Measurements from ENCODE around the gene SLC1A7. TPM values are rescaled to one million over a fixed set of nuclear protein-coding genes. Genes with fewer than 3 reads are reported as not detected.

SLC1A7 gene
- polyA plus RNA-seq, 1 donor from 2014 or later: not detected

DNA sequence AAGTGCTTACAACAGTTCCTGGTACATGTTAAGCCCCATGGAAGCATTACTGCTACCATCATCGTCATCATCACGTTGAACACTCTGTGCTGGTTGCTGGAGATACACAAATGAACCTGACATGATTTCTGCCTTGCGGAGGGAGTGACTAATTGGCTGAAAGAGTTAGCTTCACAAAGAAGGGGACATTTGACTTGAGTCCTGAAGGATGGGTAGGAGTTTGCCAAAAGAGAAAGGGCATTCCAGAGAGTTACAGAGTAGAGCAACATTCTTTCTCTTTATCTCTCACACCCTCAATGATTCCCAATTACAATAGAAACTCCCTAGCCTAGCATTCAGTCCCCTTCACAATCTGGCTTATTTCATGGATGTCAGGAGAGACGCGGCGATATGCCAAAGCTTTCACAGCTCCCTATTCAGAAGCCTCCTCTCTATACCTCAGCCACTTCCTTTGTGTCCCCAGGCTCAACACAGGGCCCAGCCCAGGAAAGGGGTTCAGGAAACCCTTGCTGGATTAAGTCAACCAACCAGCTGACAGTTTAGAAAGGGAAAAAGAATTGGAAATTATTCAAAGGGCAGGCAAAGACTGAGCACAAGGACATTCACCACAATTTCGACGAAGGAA lies 38.0 kb downstream of the SLC1A7 start:
- Histone ChIP-seq H3F3A (ENCODE audit: insufficient read depth, low read length, poor library complexity, severe bottlenecking) (no peaks in the 10 kb centered on the region), H3K79me2 (replicated peaks; ENCODE audit: insufficient read depth, low read length) (no peaks in the 10 kb centered on the region), H4K20me1 (ENCODE audit: insufficient read depth) (no peaks in the 10 kb centered on the region), H3K9me3 (ENCODE audit: low read length) (no peaks in the 10 kb centered on the region), H3K4me2 (ENCODE audit: low read length) (no peak overlapping the region), H3K4me3 (ENCODE audit: low read length) (no peak overlapping the region), H3K9me2 (ENCODE audit: insufficient read depth, low read length) (no peaks in the 10 kb centered on the region), H3K9ac (ENCODE audit: low read length) (no peak overlapping the region), H3K36me3 (ENCODE audit: insufficient read depth, low read length) (no peaks in the 10 kb centered on the region), H2AFZ (ENCODE audit: low read depth, low read length) (no peak overlapping the region), H3K27ac (ENCODE audit: low read length) (no peak overlapping the region), H3K27me3 (ENCODE audit: insufficient read depth, low read depth, low read length) (no peaks in the 10 kb centered on the region)
- TF ChIP-seq, protein P1, sequence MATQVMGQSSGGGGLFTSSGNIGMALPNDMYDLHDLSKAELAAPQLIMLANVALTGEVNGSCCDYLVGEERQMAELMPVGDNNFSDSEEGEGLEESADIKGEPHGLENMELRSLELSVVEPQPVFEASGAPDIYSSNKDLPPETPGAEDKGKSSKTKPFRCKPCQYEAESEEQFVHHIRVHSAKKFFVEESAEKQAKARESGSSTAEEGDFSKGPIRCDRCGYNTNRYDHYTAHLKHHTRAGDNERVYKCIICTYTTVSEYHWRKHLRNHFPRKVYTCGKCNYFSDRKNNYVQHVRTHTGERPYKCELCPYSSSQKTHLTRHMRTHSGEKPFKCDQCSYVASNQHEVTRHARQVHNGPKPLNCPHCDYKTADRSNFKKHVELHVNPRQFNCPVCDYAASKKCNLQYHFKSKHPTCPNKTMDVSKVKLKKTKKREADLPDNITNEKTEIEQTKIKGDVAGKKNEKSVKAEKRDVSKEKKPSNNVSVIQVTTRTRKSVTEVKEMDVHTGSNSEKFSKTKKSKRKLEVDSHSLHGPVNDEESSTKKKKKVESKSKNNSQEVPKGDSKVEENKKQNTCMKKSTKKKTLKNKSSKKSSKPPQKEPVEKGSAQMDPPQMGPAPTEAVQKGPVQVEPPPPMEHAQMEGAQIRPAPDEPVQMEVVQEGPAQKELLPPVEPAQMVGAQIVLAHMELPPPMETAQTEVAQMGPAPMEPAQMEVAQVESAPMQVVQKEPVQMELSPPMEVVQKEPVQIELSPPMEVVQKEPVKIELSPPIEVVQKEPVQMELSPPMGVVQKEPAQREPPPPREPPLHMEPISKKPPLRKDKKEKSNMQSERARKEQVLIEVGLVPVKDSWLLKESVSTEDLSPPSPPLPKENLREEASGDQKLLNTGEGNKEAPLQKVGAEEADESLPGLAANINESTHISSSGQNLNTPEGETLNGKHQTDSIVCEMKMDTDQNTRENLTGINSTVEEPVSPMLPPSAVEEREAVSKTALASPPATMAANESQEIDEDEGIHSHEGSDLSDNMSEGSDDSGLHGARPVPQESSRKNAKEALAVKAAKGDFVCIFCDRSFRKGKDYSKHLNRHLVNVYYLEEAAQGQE (IDR thresholded peaks at IDR 0.05; ENCODE audit: borderline replicate concordance): no peak
- no peak for TF ChIP-seq RAD21 (conservative IDR thresholded peaks at IDR 0.05)
- no peak for TF ChIP-seq POLR2AphosphoS5 (IDR thresholded peaks at IDR 0.05)
- TF ChIP-seq EZH2 (IDR thresholded peaks at IDR 0.05; ENCODE audit: borderline replicate concordance, insufficient read depth, low read length, poor library complexity, severe bottlenecking): no peak
- no peak for TF ChIP-seq CTCF (IDR thresholded peaks at IDR 0.05; ENCODE audit: poor library complexity, severe bottlenecking)

DNA sequence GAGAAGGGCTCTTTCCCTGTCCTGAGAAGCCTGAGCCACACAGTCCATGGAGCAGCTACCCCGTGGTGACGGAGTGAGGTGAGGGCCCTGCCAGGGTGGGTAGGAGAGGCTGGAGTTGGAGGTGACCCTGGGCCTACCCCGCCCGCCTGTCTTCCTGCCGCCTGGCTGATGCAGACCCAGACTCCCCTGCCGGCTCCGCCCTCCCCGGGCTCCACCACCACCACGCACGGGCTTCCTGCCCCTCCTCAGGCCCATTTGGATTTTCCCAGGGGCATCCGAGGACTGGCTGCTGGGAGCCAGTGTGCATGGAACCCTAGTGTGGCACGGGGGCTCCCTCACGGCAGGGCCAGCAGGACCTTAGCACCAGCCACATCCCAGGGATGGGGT lies 47.9 kb downstream of the SLC1A7 start:
- Histone ChIP-seq H3K27ac (ENCODE audit: low read length) (no peak overlapping the region), H3K9me2 (ENCODE audit: insufficient read depth, low read length) (no peaks in the 10 kb centered on the region), H3K79me2 (replicated peaks; ENCODE audit: insufficient read depth, low read length) (no peaks in the 10 kb centered on the region), H3K9ac (ENCODE audit: low read length) (no peak overlapping the region), H3K36me3 (ENCODE audit: insufficient read depth, low read length) (no peaks in the 10 kb centered on the region), H2AFZ (ENCODE audit: low read depth, low read length) (no peak overlapping the region), H3K27me3 (ENCODE audit: insufficient read depth, low read depth, low read length) (no peaks in the 10 kb centered on the region), H4K20me1 (ENCODE audit: insufficient read depth) (no peaks in the 10 kb centered on the region), H3K4me3 (ENCODE audit: low read length) (no peak overlapping the region), H3K9me3 (ENCODE audit: low read length) (no peaks in the 10 kb centered on the region), H3K4me2 (ENCODE audit: low read length) (no peak overlapping the region), H3F3A (ENCODE audit: insufficient read depth, low read length, poor library complexity, severe bottlenecking) (no peaks in the 10 kb centered on the region)
- TF ChIP-seq CTCF (IDR thresholded peaks at IDR 0.05; ENCODE audit: poor library complexity, severe bottlenecking) (no peak), POLR2AphosphoS5 (IDR thresholded peaks at IDR 0.05) (no peak), RAD21 (conservative IDR thresholded peaks at IDR 0.05) (no peak), SMC3 (conservative IDR thresholded peaks at IDR 0.05; ENCODE audit: poor library complexity) (no peak), TAF1 (IDR thresholded peaks at IDR 0.05; ENCODE audit: low read depth) (no peak), EZH2 (IDR thresholded peaks at IDR 0.05; ENCODE audit: borderline replicate concordance, insufficient read depth, low read length, poor library complexity, severe bottlenecking) (no peak), EP300 (conservative IDR thresholded peaks at IDR 0.05; ENCODE audit: poor library complexity, severe bottlenecking) (no peak), MXI1 (conservative IDR thresholded peaks at IDR 0.05; ENCODE audit: poor library complexity, severe bottlenecking) (no peak)
- TF ChIP-seq, protein P1 (IDR thresholded peaks at IDR 0.05; ENCODE audit: borderline replicate concordance): no peak
